Measurements from ENCODE around the gene CD58.

CD58 gene

GRCh38 chr1:116475850-116476218 lies 95.0 kb downstream of the CD58 start:
- peaks cover 0 to 2% of the 10 kb centered on the region in 2 donors for H3K27me3 ChIP-seq (ENCODE audit: control insufficient read depth in 1 of 2, insufficient read depth in 2 of 2, low read length in 2 of 2)
- no peak overlapping the region for H3K27ac ChIP-seq (ENCODE audit: low read length)
- H3K9me3 ChIP-seq (ENCODE audit: control insufficient read depth in 2 of 2, low read length in 2 of 2) = no peaks in the 10 kb centered on the region
- no peaks in the 10 kb centered on the region for H3K36me3 ChIP-seq (ENCODE audit: control insufficient read depth in 2 of 2, insufficient read depth in 2 of 2, low read length in 2 of 2)
- H3K4me1 ChIP-seq (ENCODE audit: control insufficient read depth, insufficient read depth, low read length) = no peaks in the 10 kb centered on the region
- no peak overlapping the region for H3K4me3 ChIP-seq (ENCODE audit: low read length in 2 of 2)
- H3K9ac ChIP-seq (ENCODE audit: low read length in 2 of 2) = no peak overlapping the region

GRCh38 chr1:116474921-116475849 lies 95.6 kb downstream of the CD58 start:
- peaks cover 0 to 2% of the 10 kb centered on the region in 2 donors for H3K27me3 ChIP-seq (ENCODE audit: control insufficient read depth in 1 of 2, insufficient read depth in 2 of 2, low read length in 2 of 2)
- no peaks in the 10 kb centered on the region for H3K9me3 ChIP-seq (ENCODE audit: control insufficient read depth in 2 of 2, low read length in 2 of 2)
- H3K4me3 ChIP-seq (ENCODE audit: low read length in 2 of 2) = no peak overlapping the region
- no peak overlapping the region for H3K27ac ChIP-seq (ENCODE audit: low read length)
- no peaks in the 10 kb centered on the region for H3K4me1 ChIP-seq (ENCODE audit: control insufficient read depth, insufficient read depth, low read length)
- no peaks in the 10 kb centered on the region for H3K36me3 ChIP-seq (ENCODE audit: control insufficient read depth in 2 of 2, insufficient read depth in 2 of 2, low read length in 2 of 2)
- H3K9ac ChIP-seq (ENCODE audit: low read length in 2 of 2) = no peak overlapping the region

GRCh38 chr1:116472431-116472961 lies 98.3 kb downstream of the CD58 start:
- no peak overlapping the region for H3K9ac ChIP-seq (ENCODE audit: low read length in 2 of 2)
- H3K27me3 ChIP-seq (ENCODE audit: control insufficient read depth in 1 of 2, insufficient read depth in 2 of 2, low read length in 2 of 2) = peaks cover 0 to 2% of the 10 kb centered on the region in 2 donors
- H3K36me3 ChIP-seq (ENCODE audit: control insufficient read depth in 2 of 2, insufficient read depth in 2 of 2, low read length in 2 of 2) = no peaks in the 10 kb centered on the region
- H3K4me1 ChIP-seq (ENCODE audit: control insufficient read depth, insufficient read depth, low read length) = no peaks in the 10 kb centered on the region
- H3K4me3 ChIP-seq (ENCODE audit: low read length in 2 of 2) = no peak overlapping the region
- no peaks in the 10 kb centered on the region for H3K9me3 ChIP-seq (ENCODE audit: control insufficient read depth in 2 of 2, low read length in 2 of 2)
- H3K27ac ChIP-seq (ENCODE audit: low read length) = no peak overlapping the region

GRCh38 chr1:116471241-116471640 lies 99.6 kb downstream of the CD58 start:
- no peak overlapping the region for H3K9ac ChIP-seq (ENCODE audit: low read length in 2 of 2)
- no peaks in the 10 kb centered on the region for H3K9me3 ChIP-seq (ENCODE audit: control insufficient read depth in 2 of 2, low read length in 2 of 2)
- H3K27ac ChIP-seq (ENCODE audit: low read length) = no peak overlapping the region

GRCh38 chr1:116470671-116471070 lies 100.2 kb downstream of the CD58 start:
- H3K36me3 ChIP-seq (ENCODE audit: control insufficient read depth in 2 of 2, insufficient read depth in 2 of 2, low read length in 2 of 2) = no peaks in the 10 kb centered on the region
- H3K9ac ChIP-seq (ENCODE audit: low read length in 2 of 2) = no peak overlapping the region
- H3K27me3 ChIP-seq (ENCODE audit: control insufficient read depth in 1 of 2, insufficient read depth in 2 of 2, low read length in 2 of 2) = peaks cover 0 to 2% of the 10 kb centered on the region in 2 donors
- H3K4me3 ChIP-seq (ENCODE audit: low read length in 2 of 2) = no peak overlapping the region
- H3K4me1 ChIP-seq (ENCODE audit: control insufficient read depth, insufficient read depth, low read length) = no peaks in the 10 kb centered on the region
- H3K9me3 ChIP-seq (ENCODE audit: control insufficient read depth in 2 of 2, low read length in 2 of 2) = no peaks in the 10 kb centered on the region
- H3K27ac ChIP-seq (ENCODE audit: low read length) = no peak overlapping the region

More at GRCh38 chr1:116471241-116471640, 99.6 kb downstream of the CD58 start:
- no peaks in the 10 kb centered on the region for H3K4me1 ChIP-seq (ENCODE audit: control insufficient read depth, insufficient read depth, low read length)
- no peaks in the 10 kb centered on the region for H3K36me3 ChIP-seq (ENCODE audit: control insufficient read depth in 2 of 2, insufficient read depth in 2 of 2, low read length in 2 of 2)
- peaks cover 0 to 2% of the 10 kb centered on the region in 2 donors for H3K27me3 ChIP-seq (ENCODE audit: control insufficient read depth in 1 of 2, insufficient read depth in 2 of 2, low read length in 2 of 2)
- no peak overlapping the region for H3K4me3 ChIP-seq (ENCODE audit: low read length in 2 of 2)

- Histone ChIP-seq H3K27ac (ENCODE audit: low read length) (no peak overlapping the region), H3K4me3 (ENCODE audit: low read length in 2 of 2) (no peak overlapping the region), H3K4me1 (ENCODE audit: control insufficient read depth, insufficient read depth, low read length) (no peaks in the 10 kb centered on the region)
Measured at GRCh38 chr1:116466810-116467557, 103.8 kb downstream of the CD58 start.

GRCh38 chr1:116465845-116466685 lies 104.8 kb downstream of the CD58 start:
- H3K27ac ChIP-seq (ENCODE audit: low read length) = no peak overlapping the region
- H3K36me3 ChIP-seq (ENCODE audit: control insufficient read depth in 2 of 2, insufficient read depth in 2 of 2, low read length in 2 of 2) = no peaks in the 10 kb centered on the region
- H3K4me3 ChIP-seq (ENCODE audit: low read length in 2 of 2) = no peak overlapping the region
- no peak overlapping the region for H3K9ac ChIP-seq (ENCODE audit: low read length in 2 of 2)
- H3K9me3 ChIP-seq (ENCODE audit: control insufficient read depth in 2 of 2, low read length in 2 of 2) = no peaks in the 10 kb centered on the region
- H3K4me1 ChIP-seq (ENCODE audit: control insufficient read depth, insufficient read depth, low read length) = no peaks in the 10 kb centered on the region
- no peaks in the 10 kb centered on the region for H3K27me3 ChIP-seq (ENCODE audit: control insufficient read depth in 1 of 2, insufficient read depth in 2 of 2, low read length in 2 of 2)

More at GRCh38 chr1:116466810-116467557, 103.8 kb downstream of the CD58 start:
- Histone ChIP-seq H3K9me3 (ENCODE audit: control insufficient read depth in 2 of 2, low read length in 2 of 2) (no peaks in the 10 kb centered on the region), H3K36me3 (ENCODE audit: control insufficient read depth in 2 of 2, insufficient read depth in 2 of 2, low read length in 2 of 2) (no peaks in the 10 kb centered on the region), H3K9ac (ENCODE audit: low read length in 2 of 2) (no peak overlapping the region), H3K27me3 (ENCODE audit: control insufficient read depth in 1 of 2, insufficient read depth in 2 of 2, low read length in 2 of 2) (peaks cover 0 to 2% of the 10 kb centered on the region in 2 donors)

GRCh38 chr1:116465477-116465844 lies 105.4 kb downstream of the CD58 start:
- H3K36me3 ChIP-seq (ENCODE audit: control insufficient read depth in 2 of 2, insufficient read depth in 2 of 2, low read length in 2 of 2) = no peaks in the 10 kb centered on the region
- no peak overlapping the region for H3K4me3 ChIP-seq (ENCODE audit: low read length in 2 of 2)
- H3K27ac ChIP-seq (ENCODE audit: low read length) = no peak overlapping the region
- no peaks in the 10 kb centered on the region for H3K4me1 ChIP-seq (ENCODE audit: control insufficient read depth, insufficient read depth, low read length)
- no peaks in the 10 kb centered on the region for H3K9me3 ChIP-seq (ENCODE audit: control insufficient read depth in 2 of 2, low read length in 2 of 2)
- no peak overlapping the region for H3K9ac ChIP-seq (ENCODE audit: low read length in 2 of 2)
- no peaks in the 10 kb centered on the region for H3K27me3 ChIP-seq (ENCODE audit: control insufficient read depth in 1 of 2, insufficient read depth in 2 of 2, low read length in 2 of 2)

Data from stomach smooth muscle (tissue), 2 donors.